GM19239 (cell line): ENCODE data around the gene GZMA.
"Not testable (repeated sequence)": the region's sequence is repeated elsewhere in the genome, so short reads cannot be mapped to it uniquely, and the experiment has no call there.

Experiments used
- DNase-seq: peaks from one replicate; pipeline ENCODE4 v3.0.0; 2011; ENCODE audit warnings: low spot score; ENCODE audit not compliant: insufficient read length
- FAIRE-seq: peaks from 2 replicates; lab custom pipeline; 2011; peaks lifted over from hg19 to GRCh38; lab: Jason Lieb, UNC

The GZMA gene

DNA sequence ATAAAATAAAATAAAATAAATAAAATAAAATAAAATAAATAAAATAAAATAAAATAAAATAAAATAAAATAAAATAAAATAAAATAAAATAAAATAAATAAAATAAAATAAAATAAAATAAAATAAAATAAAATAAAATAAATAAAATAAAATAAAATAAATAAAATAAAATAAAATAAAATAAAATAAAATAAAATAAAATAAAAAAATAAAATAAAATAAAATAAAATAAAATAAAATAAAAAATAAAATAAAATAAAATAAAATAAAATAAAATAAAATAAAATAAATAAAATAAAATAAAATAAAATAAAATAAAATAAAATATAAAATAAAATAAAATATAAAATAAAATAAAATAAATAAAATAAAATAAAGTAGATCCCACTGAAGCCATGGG, 3.5 kb downstream of the GZMA start:
- not testable (repeated sequence) for DNase-seq, FAIRE-seq

DNA sequence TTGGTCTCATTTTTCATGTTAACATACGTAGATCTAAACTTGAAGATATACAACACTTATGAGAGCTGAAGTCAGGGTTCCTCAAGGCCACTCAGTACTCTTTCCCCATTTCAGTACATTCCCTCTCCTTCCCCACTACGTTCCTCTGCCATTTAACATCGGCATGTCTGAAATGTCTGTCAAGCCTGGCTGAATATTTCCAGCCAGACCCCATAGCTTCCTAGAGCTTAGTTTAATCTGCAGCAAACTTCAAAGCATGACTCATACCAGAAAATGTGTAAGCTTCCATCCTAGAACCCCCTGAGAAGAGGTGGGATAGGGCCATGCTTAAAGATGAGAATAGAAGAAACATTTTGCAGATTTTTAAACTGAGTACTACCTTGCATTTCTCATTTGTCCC, 6.2 kb downstream of the GZMA start:
- FAIRE-seq (no peak), DNase-seq (no peak)

DNA sequence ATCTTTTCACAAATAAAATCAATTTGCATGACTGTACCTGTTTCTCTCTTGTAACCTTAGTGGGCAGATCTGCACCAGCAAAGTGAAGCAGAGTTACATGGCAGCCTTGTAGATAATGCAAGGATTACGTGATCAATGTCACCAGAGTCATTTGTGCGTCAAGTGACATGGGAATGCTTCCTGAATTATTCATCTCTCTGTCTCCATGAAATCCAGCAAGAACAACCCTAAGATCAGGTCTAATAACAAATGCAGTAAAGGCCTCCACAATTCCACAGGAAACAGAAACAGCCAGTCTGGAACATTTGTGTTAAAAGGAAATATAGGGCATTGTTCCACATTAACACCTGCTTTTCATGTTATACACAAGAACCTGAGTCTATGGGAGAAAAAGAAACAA, 7.8 kb downstream of the GZMA start:
- DNase-seq (no peak), FAIRE-seq (no peak)

DNA sequence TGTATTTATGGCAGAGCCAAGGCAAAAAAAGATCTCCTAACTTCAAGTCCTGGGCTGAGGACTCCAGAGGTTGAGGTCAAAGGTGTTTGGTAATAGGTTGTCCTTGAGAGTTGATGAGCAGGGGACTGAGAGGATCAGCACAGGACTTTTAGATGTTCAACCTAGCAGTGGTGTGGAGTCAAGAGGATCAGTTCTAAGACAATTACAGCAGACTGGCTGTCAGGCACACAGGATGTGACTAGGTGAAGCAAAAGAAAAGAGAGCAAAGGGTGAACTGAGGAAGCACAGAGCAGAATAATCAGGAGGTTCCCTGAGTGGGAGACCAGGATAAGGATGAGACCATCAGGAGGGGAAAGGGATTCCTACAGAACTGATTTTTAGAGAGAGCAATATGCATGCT, 10.9 kb downstream of the GZMA start:
- FAIRE-seq (no peak), DNase-seq (no peak)

DNA sequence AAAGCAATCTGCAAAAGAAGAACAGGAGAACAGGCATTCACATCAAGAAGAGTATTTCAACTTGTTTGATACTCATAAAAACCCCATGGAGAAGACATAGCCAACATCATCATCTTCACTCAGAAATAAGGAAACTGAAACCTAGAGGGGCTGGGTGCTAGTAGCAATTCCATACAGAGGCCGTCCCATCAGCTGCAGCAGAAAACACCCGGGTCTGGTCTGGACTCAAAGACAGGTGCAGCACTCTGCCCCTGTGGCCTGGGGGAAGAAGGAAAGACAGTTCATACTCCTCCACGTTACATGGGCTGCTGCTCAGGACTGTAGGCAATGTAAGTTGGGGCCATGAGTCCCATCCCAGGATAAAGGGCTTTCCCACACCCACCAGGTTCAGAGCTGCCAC, 11.6 kb downstream of the GZMA start:
- DNase-seq (no peak), FAIRE-seq (no peak)

DNA sequence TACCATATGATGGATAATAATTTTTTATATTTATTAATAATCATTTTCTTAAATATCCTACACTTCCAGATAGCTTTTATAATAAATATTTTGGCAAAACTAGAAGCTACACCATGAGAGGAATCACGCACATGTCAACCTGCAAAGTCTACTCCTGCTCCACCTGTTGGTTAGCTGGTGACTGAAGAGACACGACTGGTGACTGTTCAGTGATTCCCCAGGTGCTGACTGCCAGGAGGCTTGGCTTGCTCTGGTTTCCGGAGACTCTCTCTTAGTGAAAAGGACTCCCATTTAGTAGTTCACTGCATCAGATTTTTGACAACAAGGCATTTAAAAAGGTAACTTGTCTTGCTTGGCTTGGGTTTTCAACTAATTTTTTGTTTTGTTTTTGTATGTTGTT, 20.9 kb downstream of the GZMA start:
- FAIRE-seq, result no peak
- DNase-seq, result no peak

DNA sequence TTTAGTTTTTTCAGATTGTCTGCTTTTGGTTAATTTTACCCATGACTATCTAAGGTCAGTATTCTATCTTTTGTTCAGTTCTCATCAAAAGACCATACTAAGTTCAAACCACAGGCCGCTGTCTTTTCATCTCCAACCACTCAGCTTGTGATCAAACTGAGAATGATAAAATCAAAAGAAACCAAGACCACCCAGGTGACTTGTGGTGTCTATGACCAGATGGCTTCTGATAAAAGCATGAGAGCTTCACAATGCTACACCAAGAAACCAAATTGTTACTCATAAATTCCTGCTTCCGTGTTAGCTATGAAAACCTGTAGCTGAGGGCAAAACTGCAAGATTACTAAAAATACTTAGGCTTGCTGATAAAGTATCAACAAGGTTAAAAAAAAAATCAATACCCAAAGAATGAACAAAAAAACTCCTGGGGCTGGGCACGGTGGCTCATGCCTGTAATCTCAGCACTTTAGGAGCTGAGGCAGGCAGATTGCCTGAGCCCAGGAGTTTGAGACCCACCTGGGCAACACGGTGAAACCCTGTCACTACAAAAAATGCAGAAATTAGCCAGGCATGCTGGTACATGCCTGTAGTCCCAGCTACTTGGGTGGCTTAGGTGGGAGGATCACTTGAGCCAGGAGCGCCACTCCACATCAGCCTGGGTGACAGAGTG, 31.7 kb downstream of the GZMA start:
- no peak for DNase-seq
- FAIRE-seq, result no peak

DNA sequence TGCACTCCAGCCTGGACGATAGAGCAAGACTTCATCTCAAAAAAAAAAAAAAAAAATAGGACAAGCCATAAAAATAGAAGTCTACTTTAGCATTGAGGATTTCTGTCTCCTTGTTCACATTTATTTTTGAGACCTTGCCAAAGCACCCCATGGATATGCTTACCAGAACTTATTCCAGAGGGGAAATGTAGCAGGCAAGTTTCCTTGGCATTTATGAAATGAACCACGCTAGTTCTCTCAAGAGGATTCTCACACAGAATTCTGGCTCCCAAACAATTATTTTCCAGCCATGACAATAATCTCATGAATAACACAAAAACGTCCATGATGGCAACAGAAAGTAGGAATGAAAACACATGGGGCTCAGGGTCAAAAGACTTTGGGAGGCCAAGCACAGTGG, 34.1 kb downstream of the GZMA start:
- FAIRE-seq (no peak), DNase-seq (no peak)

DNA sequence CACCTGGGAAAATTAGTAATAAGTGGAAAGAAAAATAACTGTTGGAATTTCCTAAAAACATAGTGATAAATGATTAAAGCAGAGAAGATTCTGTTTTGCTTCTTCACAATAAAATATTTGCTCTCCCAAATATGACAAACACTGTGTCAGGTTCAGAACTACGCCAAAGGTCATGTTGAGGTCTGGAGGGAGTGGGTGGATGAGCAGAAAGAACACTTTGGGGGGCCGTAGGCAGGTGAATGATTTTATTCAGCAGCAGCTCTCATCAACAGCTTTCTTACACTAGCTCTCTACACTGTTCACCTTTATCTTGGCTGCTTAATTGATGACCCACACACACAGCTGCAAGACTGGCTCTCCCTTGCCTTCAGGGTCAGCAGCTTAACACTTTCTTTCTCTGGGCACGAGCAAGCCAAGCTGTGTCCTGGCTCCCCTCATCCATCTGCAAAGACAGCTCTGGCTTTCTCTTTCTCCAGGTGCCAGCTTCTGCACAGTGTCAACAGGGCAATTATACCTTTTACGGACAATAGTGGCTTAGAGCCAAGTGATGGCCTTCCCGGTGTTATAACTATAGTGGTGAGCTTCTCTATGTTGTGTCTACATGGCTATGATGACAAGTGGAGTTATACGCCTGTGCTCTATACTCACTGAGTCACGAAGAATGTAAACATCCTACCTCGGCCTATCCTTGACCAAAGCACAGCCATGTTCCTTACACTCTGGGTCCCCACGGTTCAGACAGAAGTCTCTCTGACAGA, 38.6 kb downstream of the GZMA start:
- no peak for DNase-seq
- no peak for FAIRE-seq

DNA sequence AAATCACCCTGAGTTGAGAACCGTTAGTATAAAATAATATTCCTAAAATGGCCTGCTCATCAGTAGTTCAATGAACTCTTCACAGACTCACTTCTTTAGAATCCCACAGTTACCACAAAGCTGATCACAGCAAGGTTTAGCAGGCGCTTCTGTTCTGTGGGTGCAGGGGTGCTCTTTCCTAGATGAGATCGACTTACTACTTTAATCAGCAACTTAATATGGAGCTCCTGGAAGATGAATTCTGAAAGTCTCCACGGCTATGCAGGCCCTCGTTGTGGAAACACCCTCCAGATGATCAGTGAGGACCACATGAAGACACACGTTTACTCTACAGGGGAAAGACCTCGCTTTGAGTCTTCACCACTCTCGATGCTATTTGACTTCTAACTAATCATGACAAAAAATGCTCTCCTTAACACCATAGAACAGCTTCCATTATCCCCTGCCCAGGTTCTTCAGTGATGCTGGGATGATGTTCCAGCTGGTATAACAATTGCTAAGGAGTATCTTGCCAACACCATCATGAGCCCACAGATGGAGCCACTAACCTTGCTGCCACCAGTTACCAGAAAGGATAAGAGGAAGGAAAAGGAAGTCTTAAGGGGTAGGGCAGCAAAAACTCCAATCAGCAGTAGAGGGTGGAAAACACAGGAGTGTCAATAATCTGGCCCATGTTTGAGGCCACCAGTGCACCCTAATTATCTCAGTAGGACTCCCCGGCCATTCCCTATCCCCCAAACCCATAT, 39.7 kb downstream of the GZMA start:
- FAIRE-seq, result no peak

DNA sequence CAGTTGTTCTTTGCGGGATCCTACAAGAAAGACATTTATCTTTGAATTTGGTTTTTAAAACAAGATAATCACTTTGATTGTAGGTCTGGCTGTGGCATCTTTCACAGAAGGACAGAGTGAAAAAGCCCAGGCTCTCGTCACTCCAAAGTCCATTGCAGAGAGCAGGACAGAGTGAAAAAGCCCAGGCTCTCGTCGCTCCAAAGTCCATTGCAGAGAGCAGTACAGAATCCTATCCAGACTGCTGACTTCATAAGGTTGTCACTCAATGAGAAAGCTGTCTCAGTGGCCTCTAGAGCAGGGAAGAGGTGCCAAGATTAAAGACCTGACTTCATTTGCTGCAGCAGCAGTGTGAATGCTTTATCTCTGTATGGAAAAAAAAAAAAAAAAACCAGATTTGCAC, 41.2 kb downstream of the GZMA start:
- no peak for FAIRE-seq
- no peak for DNase-seq

More for the DNA sequence above, 39.7 kb downstream of the GZMA start:
- DNase-seq, result no peak

DNA sequence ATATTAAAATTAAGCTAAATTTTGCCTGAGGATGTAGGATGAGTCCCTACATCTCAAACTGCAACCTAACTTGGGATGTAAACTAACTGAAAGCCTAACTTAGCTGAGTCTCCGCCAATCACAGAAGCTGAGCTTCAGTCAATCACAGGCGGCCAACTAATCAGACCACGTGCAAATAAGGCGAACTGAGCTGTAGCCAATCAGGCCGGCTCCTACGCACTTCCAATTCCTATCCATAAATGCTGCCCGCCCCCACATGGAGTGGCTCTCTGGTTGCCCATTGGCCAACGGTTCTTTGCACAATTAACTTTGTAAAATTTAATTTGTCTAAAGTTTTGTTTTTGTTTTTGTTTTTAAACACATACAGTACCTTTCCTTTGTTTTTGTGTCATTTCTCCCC, 43.6 kb downstream of the GZMA start:
- FAIRE-seq, result no peak
- DNase-seq, result no peak

DNA sequence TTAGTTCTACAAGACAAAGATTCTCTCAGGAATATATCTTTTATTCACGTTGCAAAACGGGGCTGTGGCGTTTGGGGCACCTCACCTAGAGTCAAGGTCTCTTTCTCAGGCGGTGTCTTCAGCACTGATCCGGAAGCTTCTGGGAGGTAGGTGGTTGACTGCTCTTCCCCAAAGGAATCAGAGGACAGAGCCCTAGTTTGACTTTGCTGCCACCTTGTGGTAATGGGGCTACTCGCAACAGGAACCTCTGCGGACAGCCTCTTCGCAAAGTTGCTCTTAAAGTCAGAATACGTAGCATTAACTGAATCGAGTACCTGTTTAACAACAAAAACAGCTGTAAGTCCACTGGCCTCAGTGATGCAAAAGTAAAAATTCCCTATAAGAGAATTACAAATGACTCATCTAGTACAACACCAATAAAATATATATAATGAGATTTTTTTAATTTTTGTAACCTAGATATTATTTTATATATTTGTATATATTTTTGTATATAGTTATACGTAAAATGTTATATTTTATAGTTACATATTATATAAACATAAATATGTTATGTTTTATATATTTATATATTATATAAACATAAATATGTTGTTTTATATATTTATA, 44.2 kb downstream of the GZMA start:
- DNase-seq (peak; percentile 51), FAIRE-seq (peak; percentile 97)

DNA sequence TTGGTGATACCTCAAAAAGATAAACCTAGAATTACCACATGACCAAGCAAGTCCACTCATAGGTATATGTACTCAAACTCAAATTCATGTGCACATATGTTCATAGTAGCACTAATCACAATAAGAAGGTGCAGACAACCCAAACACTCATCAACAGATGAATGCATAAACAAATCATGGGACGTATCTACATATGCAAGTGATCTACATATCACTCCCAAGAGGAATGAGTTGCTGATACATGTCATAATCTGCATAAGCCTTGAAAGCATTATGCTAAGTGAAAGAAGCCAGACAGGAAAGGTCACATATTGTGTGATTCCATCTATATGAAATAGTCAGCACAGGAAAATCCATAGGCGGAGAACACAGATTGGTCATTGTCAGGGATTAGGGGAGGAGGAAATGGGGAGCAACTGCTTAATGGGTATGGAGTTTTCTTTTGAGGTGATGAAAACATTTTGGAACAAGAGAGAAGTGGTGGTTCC, 46.9 kb downstream of the GZMA start:
- no peak for FAIRE-seq
- DNase-seq, result no peak

DNA sequence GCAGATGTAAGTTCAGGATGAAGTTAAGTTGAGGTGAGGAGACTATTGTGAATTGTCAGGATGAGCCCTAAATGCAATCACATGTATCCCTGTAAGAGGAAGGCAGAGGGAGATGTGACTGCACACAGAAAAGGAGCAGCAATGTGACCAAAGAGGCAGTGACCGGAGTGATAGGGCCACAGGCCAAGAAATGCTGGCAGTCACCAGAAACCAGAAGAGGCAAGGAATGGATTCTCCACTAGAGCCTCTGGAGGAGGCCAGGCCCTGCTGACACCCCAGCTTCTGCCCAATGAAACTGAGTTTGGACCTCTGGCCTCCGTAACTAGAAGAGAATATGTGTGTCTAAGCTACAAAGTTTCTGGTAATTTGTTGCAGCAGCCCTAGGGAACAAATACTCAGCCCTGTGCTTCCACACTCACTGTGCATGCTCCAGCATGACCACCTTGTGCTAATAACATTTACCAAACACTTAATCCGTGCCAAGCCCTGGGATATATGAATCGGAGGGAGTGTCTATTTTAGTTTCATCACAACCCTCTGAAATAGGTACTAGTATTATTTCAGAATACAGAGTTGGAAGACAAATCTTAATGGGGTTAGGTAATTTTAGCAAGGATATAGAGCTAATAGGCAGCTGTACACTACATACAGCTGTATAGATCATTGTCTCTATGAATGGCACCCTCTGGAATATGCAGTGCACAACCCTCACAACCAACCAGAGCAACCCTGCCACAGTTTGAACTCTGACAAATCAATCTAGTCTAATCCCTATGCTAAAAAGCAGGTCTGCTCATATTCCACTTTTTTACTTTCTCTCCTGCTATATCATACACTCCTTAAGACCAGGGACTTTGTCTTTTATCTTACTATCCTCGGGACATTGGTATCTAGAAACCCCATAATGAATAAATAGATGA, 49.7 kb downstream of the GZMA start:
- no peak for FAIRE-seq
- no peak for DNase-seq

DNA sequence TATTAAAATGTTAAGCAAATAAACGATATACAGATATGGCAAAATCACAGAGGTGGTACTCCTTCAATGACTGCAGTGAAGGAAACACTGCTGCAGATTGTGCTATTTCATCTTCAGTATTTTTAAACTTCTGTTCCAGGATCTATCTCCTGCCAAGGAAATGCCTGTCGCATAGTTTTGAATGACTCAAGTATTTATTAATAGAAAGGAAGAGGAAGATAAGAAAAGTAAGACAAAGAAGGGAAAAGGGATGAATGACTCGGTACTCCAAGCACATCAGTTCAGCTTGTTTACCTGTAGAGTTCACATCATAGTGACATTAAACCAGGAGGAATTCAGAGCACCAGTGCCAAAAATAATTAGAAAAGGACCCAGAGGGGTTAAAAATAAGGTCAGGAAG, 52.4 kb downstream of the GZMA start:
- FAIRE-seq (no peak), DNase-seq (no peak)
